Skin of body (tissue), 2 donors: Measurements from ENCODE around the gene F8. TPM values are rescaled to one million over a fixed set of nuclear protein-coding genes. Genes with fewer than 3 reads are reported as not detected.
"Not testable (repeated sequence)": the region's sequence is repeated elsewhere in the genome, so short reads cannot be mapped to it uniquely, and the experiment has no call there.

Experiments used
- DNase-seq: peaks from one replicate; lab custom pipeline; 2025; lab: John Stamatoyannopoulos, UW
- total RNA-seq: library from RNA; depleted of rRNA; stranded (reverse); fragments of >200 nt; gene quantifications from one replicate; pipeline ENCODE4 v1.2.3, GENCODE V29; 2014

The F8 gene
- total RNA-seq, 1 donor from 2014 or later, result 3.1 TPM

GRCh38 chrX:154885057-154885456 lies 137.5 kb downstream of the F8 start:
- not testable (repeated sequence) for DNase-seq

DNA sequence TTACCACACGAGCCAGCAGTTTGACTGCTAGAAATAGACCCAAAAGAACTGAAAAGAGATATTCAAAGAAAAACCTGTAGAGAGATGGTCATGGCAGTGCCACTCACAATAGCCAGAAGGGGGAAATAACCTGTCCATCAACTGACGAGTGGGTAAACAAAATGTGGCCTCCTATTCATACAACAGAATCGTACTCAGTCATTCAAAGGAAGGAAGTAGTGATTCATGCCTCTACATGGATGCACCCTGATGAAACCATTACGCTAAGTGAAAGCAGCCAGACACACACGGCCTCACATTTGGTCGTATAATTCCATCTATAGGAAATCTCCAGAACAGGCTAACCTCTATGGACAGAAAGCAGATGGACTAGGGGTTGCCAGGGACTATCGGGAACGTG lies 138.5 kb downstream of the F8 start:
- DNase-seq, result not testable (repeated sequence)

- no peak for DNase-seq
Measured at GRCh38 chrX:154873329-154873728, 149.2 kb downstream of the F8 start.

- not testable (repeated sequence) for DNase-seq
Measured at GRCh38 chrX:154868522-154868921, 154.0 kb downstream of the F8 start.

- DNase-seq, result no peak
Measured at GRCh38 chrX:154855256-154855655, 167.3 kb downstream of the F8 start.

- no peak for DNase-seq
Measured at GRCh38 chrX:154850957-154851611, 171.4 kb downstream of the F8 start.

- DNase-seq, result peak; percentile 25
Measured at GRCh38 chrX:154840856-154841255, 181.7 kb downstream of the F8 start.

DNA sequence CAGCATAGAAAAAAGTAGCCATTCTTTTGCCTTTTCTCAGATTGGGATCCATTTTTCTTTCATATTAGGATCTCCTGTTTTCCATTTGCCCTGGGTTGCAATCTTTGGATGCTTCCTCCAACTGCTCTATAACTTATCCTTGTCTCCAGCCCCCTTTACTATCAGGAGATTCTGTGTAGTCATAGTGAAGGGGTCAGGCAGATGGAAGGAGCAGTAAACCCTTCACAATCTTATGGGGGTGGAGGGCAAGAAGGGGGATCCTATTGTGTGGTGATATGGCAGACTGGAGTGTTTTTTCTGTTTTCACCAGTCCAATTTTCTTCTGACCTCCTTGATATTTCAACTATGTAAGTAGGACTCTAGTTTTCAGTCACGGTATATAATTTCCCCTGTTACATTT lies 186.4 kb downstream of the F8 start:
- DNase-seq, result no peak

- no peak for DNase-seq
Measured at GRCh38 chrX:154834562-154834961, 188.0 kb downstream of the F8 start, which contains the start of gene SMIM9. TSS of gene SMIM9 (minus strand) at chrX:154834662. CDS start at chrX:154830856, 3,806 bp downstream.

DNA sequence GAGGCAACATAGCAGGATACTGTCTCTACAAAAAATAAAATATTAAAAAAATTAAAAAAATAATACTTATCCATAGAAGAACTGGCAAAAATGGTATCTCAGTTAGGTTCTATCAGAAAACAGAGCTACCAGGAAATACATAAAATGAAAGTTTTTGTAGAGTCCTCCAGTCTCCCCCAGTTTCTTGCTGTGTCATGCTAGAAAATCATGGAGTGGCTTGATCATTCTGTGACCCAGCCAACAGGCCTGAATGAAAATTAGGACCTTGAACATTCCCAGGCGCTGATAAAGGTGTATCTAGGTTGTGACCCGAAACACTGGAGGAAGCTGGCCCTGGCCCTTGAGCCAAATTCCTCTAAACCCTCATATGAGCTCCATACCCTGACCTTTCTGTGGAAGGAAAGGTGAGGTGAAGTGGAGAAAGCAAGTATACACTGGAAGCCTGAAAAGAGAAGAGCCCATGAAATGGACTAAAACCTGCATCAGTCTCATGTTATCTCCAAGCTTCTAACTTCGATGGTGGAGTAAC lies 188.7 kb downstream of the F8 start:
- no peak for DNase-seq

GRCh38 chrX:154829926-154830442 lies 192.5 kb downstream of the F8 start:
- no peak for DNase-seq

DNA sequence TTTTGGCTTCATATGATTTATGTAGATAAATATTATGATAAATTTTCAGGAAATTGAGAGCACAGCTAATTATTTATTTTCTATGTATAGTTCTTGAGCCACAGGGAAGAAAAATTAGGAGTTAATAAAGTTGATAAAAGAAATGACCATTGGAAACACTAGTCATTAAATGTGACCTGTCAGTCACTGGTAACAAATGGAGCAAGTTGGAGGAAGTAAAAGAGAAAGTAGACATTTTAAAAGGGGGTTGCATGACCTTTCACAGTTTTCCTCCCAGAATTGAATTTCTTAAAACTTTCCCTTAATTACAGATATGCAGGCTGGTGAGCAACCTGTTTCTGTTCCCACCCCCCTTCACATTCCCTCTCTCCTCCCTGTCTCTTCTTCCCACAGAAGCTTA lies 193.4 kb downstream of the F8 start:
- no peak for DNase-seq

GRCh38 chrX:154828016-154828408 lies 194.5 kb downstream of the F8 start:
- no peak for DNase-seq

- no peak for DNase-seq
Measured at GRCh38 chrX:154827194-154828015, 195.1 kb downstream of the F8 start.

DNA sequence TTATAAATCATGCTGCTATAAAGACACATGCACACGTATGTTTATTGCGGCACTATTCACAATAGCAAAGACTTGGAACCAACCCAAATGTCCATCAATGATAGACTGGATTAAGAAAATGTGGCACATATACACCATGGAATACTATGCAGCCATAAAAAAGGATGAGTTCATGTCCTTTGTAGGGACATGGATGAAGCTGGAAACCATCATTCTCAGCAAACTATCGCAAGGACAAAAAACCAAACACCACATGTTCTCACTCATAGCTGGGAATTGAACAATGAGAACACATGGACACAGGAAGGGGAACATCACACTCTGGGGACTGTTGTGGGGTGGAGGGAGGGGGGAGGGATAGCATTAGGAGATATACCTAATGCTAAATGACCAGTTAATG lies 196.9 kb downstream of the F8 start:
- not testable (repeated sequence) for DNase-seq

- DNase-seq, result no peak
Measured at GRCh38 chrX:154824638-154825037, 197.9 kb downstream of the F8 start.

- DNase-seq, result no peak
Measured at GRCh38 chrX:154822029-154822428, 200.5 kb downstream of the F8 start.

GRCh38 chrX:154821523-154821922 lies 201.0 kb downstream of the F8 start:
- DNase-seq, result no peak

DNA sequence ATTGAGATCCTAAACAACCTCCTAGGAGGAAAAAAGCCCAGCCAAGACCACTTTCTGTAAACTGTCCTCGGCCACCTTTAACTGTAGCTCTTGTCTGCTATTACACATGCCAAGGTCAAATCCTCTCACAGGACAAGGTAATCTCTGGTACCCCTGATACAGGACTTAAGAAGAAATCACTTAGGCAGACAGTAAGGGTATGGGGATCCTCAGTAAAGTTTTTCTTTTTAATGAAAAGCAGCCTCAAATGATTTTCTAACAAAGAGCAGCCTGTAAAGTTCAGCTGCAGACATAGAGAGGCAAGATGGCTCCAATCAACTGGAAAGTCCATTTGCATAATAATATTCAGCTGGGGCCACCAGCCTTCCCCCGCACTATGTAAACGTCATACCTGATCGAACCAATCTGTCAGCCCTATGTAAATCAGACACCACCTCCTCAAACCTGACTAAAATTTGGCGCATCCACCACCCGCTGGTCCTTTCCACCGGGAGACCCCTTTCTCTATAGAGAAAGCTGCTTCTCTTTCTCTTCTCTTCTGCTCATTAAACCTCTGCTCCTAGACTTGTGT lies 202.7 kb downstream of the F8 start:
- DNase-seq, result no peak

- DNase-seq, result no peak
Measured at GRCh38 chrX:154818916-154819770, 203.4 kb downstream of the F8 start.

DNA sequence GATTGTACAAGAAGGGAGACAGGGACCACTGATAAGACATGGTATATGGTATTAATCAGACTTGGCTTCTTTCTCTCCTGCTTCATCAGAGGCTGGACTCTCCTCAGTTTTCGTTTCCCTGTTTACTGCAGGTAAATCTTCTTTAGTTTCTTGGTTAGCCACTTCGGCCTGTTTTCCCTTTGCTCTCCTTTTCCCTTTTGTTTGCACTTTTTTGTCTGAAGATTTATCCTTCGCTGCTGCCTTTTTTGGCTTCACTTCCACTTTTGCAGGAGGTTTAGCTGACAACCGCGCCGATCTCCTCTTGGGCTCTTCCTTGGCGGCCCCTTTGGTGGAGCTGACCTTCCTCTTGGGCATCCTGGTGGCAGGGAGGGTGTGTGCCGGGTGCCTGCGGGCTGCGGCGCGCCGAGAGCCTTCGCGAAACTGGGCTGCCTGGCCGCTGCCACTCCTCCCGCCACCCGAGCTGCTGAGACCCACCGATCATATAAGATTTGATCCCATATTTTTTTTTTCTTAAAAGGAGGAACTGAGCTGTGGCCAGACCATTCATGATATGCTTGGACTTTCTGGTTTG lies 205.4 kb downstream of the F8 start:
- not testable (repeated sequence) for DNase-seq
